ENCODE measurements around the gene SYCE3.
A peak's percentile ranks its signal among the peaks of the same experiment; 100 is the strongest.

The SYCE3 gene

GRCh38 chr22:50525104-50525857, 37.4 kb downstream of the SYCE3 start, which contains the start of gene SCO2:
SCO2 (minus strand) TSS chr22:50525598; CDS start chr22:50524411, 1,187 bp downstream.
- DNase-seq (ENCODE audit: low read depth), result peak; percentile 91
- in situ Hi-C loops (cut with HindIII; ENCODE audit: low sequenced_read_pairs), result no loop called here
- TF ChIP-seq CTCF (IDR thresholded peaks at IDR 0.05; ENCODE audit: low read depth, low read length, missing control alignments), result peak; percentile 60
- peak within 1 kb of the TSS; percentile 65 for H3K4me3 ChIP-seq (ENCODE audit: low read depth, low read length)

- H3K4me3 ChIP-seq (ENCODE audit: low read depth, low read length), result peak overlapping the region; percentile 65
- DNase-seq (ENCODE audit: low read depth), result no peak
- in situ Hi-C loops (cut with HindIII; ENCODE audit: low sequenced_read_pairs), result no loop called here
- TF ChIP-seq CTCF (IDR thresholded peaks at IDR 0.05; ENCODE audit: low read depth, low read length, missing control alignments), result no peak
Measured at GRCh38 chr22:50524676-50525103, 38.0 kb downstream of the SYCE3 start.

GRCh38 chr22:50523806-50524675, 38.7 kb downstream of the SYCE3 start:
- H3K4me3 ChIP-seq (ENCODE audit: low read depth, low read length), result peak overlapping the region; percentile 65
- no peak for TF ChIP-seq CTCF (IDR thresholded peaks at IDR 0.05; ENCODE audit: low read depth, low read length, missing control alignments)
- in situ Hi-C loops (cut with HindIII; ENCODE audit: low sequenced_read_pairs), result no loop called here

GRCh38 chr22:50523458-50523805, 39.3 kb downstream of the SYCE3 start:
- in situ Hi-C loops (cut with HindIII; ENCODE audit: low sequenced_read_pairs), result no loop called here
- DNase-seq (ENCODE audit: low read depth), result no peak
- no peak for TF ChIP-seq CTCF (IDR thresholded peaks at IDR 0.05; ENCODE audit: low read depth, low read length, missing control alignments)
- H3K4me3 ChIP-seq (ENCODE audit: low read depth, low read length), result no peak overlapping the region

More at GRCh38 chr22:50523806-50524675, 38.7 kb downstream of the SYCE3 start:
- no peak for DNase-seq (ENCODE audit: low read depth)

- no peak for DNase-seq (ENCODE audit: low read depth)
- no peak overlapping the region for H3K4me3 ChIP-seq (ENCODE audit: low read depth, low read length)
- in situ Hi-C loops (cut with HindIII; ENCODE audit: low sequenced_read_pairs), result no loop called here
- no peak for TF ChIP-seq CTCF (IDR thresholded peaks at IDR 0.05; ENCODE audit: low read depth, low read length, missing control alignments)
Measured at GRCh38 chr22:50522806-50523438, 39.8 kb downstream of the SYCE3 start.

GRCh38 chr22:50522208-50522805, 40.4 kb downstream of the SYCE3 start:
- no peak for TF ChIP-seq CTCF (IDR thresholded peaks at IDR 0.05; ENCODE audit: low read depth, low read length, missing control alignments)
- in situ Hi-C loops (cut with HindIII; ENCODE audit: low sequenced_read_pairs), result no loop called here
- no peak overlapping the region for H3K4me3 ChIP-seq (ENCODE audit: low read depth, low read length)
- no peak for DNase-seq (ENCODE audit: low read depth)

Data from astrocyte of the cerebellum (primary cell).